SU-DHL-6 (cell line): Measurements from ENCODE around the gene CPED1.

Source experiments
- CTCF ChIP-seq: fragments of 200-600 bp; sonication (generic); IDR thresholded peaks from one replicate; pipeline ENCODE4 v1.5.1; 2017; ENCODE audit warnings: antibody characterized with exemption, mild to moderate bottlenecking, low read length, moderate library complexity; ENCODE audit not compliant: insufficient read depth, poor library complexity, severe bottlenecking
- EZH2phosphoT487 ChIP-seq: fragments of 200-600 bp; sonication (generic), shearing (Covaris generic); conservative IDR thresholded peaks from 2 replicates; pipeline ENCODE4 v1.6.1; 2018; ENCODE audit warnings: mild to moderate bottlenecking, antibody characterized with exemption, low read length, moderate library complexity, mixed read lengths

- TF ChIP-seq CTCF (no peak), EZH2phosphoT487 (no peak)
Measured at GRCh38 chr7:121259826-121260225, 271.3 kb downstream of the CPED1 start.
